GM12801 (cell line): Measurements from ENCODE around the gene CLSTN2.

Experiments used
- CTCF ChIP-seq: IDR thresholded peaks from one replicate; pipeline ENCODE4 v1.5.1; 2011; ENCODE audit warnings: control low read depth; ENCODE audit not compliant: insufficient read length; ENCODE audit errors: extremely low read depth

Gene CLSTN2

GRCh38 chr3:140204271-140204984 is 269.4 kb downstream of the CLSTN2 start:
- no peak for TF ChIP-seq CTCF

GRCh38 chr3:140205598-140205997 is 270.6 kb downstream of the CLSTN2 start:
- no peak for TF ChIP-seq CTCF

GRCh38 chr3:140206196-140207040 is 271.4 kb downstream of the CLSTN2 start:
- no peak for TF ChIP-seq CTCF

GRCh38 chr3:140207541-140207940 is 272.6 kb downstream of the CLSTN2 start:
- no peak for TF ChIP-seq CTCF

GRCh38 chr3:140216249-140216648 is 281.3 kb downstream of the CLSTN2 start:
- TF ChIP-seq CTCF: no peak

GRCh38 chr3:140219291-140219690 is 284.3 kb downstream of the CLSTN2 start:
- TF ChIP-seq CTCF: no peak

- no peak for TF ChIP-seq CTCF
Measured at GRCh38 chr3:140219923-140220452, 285.0 kb downstream of the CLSTN2 start.
